HG02884 (cell line): ENCODE data around the gene APOBEC3H.

Experiments used
- ATAC-seq: cut with Tn5 transposase; IDR thresholded peaks from one replicate; pipeline ENCODE4 v1.9.1; 2021; ENCODE audit warnings: mild to moderate bottlenecking, moderate library complexity; ENCODE audit not compliant: unreplicated experiment

APOBEC3H gene

GRCh38 chr22:39080052-39080762 is 16.8 kb upstream of the APOBEC3H start:
- ATAC-seq: no peak

DNA sequence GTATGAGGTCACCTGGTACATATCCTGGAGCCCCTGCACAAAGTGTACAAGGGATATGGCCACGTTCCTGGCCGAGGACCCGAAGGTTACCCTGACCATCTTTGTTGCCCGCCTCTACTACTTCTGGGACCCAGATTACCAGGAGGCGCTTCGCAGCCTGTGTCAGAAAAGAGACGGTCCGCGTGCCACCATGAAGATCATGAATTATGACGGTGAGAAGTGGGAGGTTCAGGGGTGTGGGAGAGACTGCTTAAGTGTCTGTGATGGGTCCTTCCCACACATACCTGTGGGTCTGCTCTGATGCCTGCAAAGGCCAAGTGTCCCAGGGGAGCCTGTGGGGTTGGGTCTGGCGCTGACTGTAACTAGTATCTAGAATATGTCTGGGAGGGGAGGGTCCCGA is 16.0 kb upstream of the APOBEC3H start:
- no peak for ATAC-seq

GRCh38 chr22:39081598-39081997 is 15.4 kb upstream of the APOBEC3H start:
- ATAC-seq: no peak

GRCh38 chr22:39083212-39084165 is 13.6 kb upstream of the APOBEC3H start:
- ATAC-seq: no peak

GRCh38 chr22:39084666-39085065 is 12.4 kb upstream of the APOBEC3H start:
- ATAC-seq: no peak

DNA sequence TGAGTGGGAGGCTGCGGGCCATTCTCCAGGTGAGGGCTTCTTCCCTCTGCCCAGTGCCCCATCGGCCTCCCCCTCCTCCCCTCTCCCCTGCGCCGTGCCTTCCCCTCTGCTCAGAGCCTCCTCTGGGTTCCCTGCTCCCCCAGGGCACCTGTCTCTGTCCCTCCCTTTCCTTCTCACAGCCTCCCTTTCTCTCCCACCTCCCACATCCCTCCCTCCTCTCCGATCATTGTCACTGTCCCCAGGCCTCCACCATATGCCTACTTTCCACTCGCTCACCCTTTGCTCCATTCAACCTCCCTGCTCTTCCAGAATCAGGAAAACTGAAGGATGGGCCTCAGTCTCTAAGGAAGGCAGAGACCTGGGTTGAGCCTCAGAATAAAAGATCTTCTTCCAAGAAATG is 9.9 kb upstream of the APOBEC3H start:
- ATAC-seq: no peak

GRCh38 chr22:39087881-39088684 is 9.0 kb upstream of the APOBEC3H start:
- ATAC-seq: no peak

GRCh38 chr22:39088685-39089032 is 8.4 kb upstream of the APOBEC3H start:
- no peak for ATAC-seq

DNA sequence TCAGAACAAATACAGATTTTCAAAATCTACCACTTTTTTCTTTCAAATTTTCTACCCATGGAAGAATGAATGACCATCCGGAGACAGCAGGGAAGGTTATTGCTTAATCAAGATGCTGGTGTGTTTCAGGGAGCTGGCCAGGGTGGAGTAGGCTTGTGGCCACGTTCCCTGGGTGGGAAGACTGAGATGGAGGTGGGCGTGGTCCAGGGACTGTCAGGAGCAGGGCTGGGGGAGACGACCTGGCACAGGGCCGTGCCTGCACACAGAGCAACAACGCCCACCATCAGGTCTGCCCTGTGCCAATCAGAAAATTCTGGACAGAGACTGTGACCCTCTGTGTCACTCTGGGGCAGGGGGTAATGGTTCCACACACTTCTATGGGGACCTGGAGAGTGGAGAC is 7.1 kb upstream of the APOBEC3H start:
- ATAC-seq: no peak

GRCh38 chr22:39090426-39091064 is 6.5 kb upstream of the APOBEC3H start:
- no peak for ATAC-seq

DNA sequence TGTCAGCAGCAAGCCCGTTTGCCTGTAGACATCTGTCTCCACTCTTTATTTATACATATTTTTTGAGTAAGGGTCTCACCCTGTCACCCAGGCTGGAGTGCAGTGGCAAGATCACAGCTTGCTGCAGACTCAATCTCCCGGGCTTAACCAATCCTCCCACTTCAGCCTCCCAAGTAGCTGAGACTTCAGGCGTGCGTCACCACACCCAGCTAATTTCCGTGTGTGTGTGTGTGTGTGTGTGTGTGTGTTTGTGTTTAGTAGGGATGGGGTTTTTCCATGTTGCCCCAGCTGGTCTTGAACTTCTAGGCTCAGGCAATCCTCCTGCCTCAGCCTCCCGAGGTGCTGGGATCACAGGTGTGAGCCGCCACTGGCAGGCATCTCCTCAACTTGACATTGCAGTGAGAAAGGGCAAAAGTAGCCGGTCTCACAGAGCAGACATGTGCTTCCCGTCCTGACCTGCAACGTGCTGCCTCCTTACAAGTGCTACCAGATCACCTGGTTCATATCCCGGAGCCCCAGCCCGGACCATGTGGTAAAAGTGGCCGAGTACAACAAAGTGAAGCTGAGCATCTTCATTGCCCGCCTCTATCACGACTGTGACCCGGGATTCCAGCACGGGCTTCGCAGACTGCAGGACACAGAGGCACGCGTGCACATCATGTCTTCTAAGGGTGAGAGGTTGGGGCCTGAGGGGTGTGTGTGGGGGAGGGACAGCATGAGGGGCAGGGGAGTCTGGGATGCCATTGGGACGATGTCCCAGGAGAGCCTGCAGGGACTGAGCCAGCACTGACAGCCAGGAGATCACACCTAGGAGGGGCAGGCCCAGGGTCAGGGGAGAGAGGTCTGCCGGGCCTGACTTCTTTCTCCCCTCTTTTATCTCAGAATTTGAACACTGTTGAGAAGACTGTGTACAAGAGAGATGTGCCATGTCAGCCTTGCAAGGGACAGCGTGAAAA is 5.6 kb upstream of the APOBEC3H start:
- no peak for ATAC-seq

DNA sequence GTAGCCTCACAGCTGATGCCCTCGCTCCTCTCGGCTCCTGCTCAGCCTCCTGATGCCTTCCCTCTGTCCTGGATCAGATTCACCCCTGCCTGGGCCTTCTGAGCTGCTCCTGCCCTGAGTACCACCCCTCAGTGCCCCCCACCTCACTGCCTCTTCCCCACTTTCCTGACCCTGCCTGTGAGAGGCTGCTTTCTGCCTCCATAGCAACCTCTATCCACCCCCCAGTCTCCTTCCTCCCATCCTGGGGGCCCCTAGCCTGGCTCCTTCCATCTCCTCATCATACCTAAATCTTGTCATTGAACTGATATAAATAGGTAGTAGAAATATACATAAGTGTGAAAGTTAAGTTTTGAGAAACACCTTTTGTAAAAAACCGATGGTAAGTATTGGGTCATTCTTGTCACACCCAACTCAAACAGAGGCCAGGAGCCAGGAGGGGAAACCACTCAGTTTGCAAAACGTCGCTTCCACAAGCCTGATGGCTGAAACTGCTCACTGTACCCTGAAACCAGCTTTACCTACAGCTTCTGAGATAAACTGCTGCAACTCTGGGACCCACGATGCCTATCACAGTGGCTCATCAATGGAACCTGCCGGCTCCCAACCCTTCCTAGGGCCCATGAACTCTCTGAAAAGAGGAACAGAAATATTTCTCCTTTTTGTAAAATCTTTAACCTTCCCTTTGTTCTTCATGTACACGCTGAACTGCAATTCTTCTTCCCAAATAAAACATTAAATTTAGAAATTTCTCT is 4.8 kb upstream of the APOBEC3H start:
- no peak for ATAC-seq

- no peak for ATAC-seq
Measured at GRCh38 chr22:39094717-39095389, 2.2 kb upstream of the APOBEC3H start.

DNA sequence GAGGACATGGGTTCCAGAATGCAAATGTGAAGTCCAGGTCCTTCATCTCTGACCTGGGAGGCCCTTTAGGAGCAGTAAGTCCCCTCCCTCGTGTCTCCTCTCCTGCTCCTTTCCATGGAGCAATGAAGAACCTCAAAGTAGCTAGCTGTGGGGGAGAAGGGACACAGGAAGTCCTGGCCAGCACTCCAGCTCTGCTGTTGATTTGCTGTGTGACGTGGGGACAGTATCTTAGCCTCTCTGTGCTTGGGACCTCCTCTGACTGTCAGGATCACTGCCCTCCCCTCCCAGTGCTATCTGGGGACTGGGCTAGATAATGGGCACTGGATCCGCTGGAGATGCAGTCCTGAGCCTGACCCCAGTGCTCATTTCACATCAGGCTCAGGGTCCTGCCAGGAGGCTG is 1.1 kb upstream of the APOBEC3H start:
- ATAC-seq: no peak

GRCh38 chr22:39098026-39098425 is 982 bp downstream of the APOBEC3H start:
- no peak for ATAC-seq

GRCh38 chr22:39098576-39098975 is 1.5 kb downstream of the APOBEC3H start:
- no peak for ATAC-seq

GRCh38 chr22:39101226-39101625 is 4.2 kb downstream of the APOBEC3H start:
- ATAC-seq: no peak

GRCh38 chr22:39103431-39103830 is 6.4 kb downstream of the APOBEC3H start:
- no peak for ATAC-seq

DNA sequence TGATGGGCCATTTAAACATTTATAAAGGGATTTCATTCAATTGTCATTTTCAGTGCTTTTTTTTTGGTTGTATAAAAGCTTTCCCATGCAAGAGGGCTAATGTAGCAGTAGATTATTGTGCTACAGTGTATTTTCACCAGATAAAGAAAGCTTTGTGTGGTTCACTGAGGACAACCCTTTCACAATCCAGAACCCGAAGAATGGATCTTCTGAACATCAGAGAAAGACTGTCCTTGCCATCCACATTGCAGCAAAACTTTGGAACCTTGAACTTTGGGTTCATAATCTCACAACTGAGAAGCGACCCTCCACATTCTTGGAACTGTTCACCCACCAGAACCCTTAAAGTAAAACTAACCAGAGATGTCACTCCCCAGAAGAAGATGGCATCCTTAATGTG is 9.3 kb downstream of the APOBEC3H start:
- ATAC-seq: no peak
